OCI-LY1 (cell line): ENCODE data around the gene AASDH.

Experiments used
- CTCF ChIP-seq: fragments of 200-600 bp; sonication (generic), shearing (Covaris generic); IDR thresholded peaks from 2 replicates; pipeline ENCODE4 v1.5.1; 2017; ENCODE audit warnings: mild to moderate bottlenecking, antibody characterized with exemption, low read length, moderate library complexity, mixed read lengths
- EZH2 ChIP-seq: fragments of 200-600 bp; sonication (generic), shearing (Covaris generic); IDR thresholded peaks from 2 replicates; pipeline ENCODE4 v1.8.0; 2017; ENCODE audit warnings: borderline replicate concordance, mixed run types, mild to moderate bottlenecking, antibody characterized with exemption, low read length, moderate library complexity, mixed read lengths

- TF ChIP-seq CTCF = no peak
- no peak for TF ChIP-seq EZH2
These were observed 97.4 kb downstream of the AASDH start for GRCh38 chr4:56289934-56290333.
